ENCODE results near the gene ANKRD18B. TPM values are rescaled to one million over a fixed set of nuclear protein-coding genes. Genes with fewer than 3 reads are reported as not detected.
"Not testable (repeated sequence)": the region's sequence is repeated elsewhere in the genome, so short reads cannot be mapped to it uniquely, and the experiment has no call there.

The ANKRD18B gene
- total RNA-seq, 1 experiment from 2014 or later: 5.4 TPM

DNA sequence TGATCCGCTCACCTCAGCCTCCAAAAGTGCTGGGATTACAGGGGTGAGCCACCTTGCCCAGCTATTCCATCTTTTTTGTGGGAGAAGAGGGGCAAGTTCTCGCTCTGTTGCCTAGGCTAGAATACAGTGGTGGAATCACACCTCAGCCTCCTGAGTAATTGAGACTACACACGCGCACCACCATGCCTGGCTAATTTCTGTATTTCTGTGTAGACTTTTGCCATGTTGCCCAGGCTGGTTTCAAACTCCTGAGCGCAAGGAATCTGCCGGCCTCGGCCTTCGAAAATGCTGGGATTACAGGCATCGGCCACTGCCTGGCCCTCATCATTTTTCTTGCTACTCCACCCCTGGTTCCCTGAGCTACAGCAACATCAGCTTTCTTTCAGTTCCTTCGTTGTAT is 47.5 kb upstream of the ANKRD18B start:
- Histone ChIP-seq H3K4me1 (ENCODE audit: insufficient read depth, low read length) (peaks cover 11% of the 10 kb centered on the region), H4K20me1 (ENCODE audit: low read length) (no peaks in the 10 kb centered on the region), H3K4me3 (ENCODE audit: low read length) (no peak overlapping the region), H3K27ac (ENCODE audit: low read length) (no peak overlapping the region), H3K4me2 (ENCODE audit: low read length) (no peak overlapping the region), H3K36me3 (ENCODE audit: low read depth, low read length) (peaks cover 7% of the 10 kb centered on the region; the same call in 1 of the 2 replicates), H3K27me3 (ENCODE audit: low read length) (no peaks in the 10 kb centered on the region), H3F3A (ENCODE audit: low read length, unreplicated experiment) (no peaks in the 10 kb centered on the region), H3K9me2 (replicated peaks; ENCODE audit: low read length) (no peaks in the 10 kb centered on the region), H3K79me2 (ENCODE audit: low read length) (peaks cover 22% of the 10 kb centered on the region), H3K9me3 (ENCODE audit: low read length) (no peaks in the 10 kb centered on the region), H3K9ac (ENCODE audit: low read length) (no peak overlapping the region), H2AFZ (ENCODE audit: low read length) (no peak overlapping the region)
- DNase-seq (no peak), ATAC-seq (no peak)
- TF ChIP-seq, protein P1, sequence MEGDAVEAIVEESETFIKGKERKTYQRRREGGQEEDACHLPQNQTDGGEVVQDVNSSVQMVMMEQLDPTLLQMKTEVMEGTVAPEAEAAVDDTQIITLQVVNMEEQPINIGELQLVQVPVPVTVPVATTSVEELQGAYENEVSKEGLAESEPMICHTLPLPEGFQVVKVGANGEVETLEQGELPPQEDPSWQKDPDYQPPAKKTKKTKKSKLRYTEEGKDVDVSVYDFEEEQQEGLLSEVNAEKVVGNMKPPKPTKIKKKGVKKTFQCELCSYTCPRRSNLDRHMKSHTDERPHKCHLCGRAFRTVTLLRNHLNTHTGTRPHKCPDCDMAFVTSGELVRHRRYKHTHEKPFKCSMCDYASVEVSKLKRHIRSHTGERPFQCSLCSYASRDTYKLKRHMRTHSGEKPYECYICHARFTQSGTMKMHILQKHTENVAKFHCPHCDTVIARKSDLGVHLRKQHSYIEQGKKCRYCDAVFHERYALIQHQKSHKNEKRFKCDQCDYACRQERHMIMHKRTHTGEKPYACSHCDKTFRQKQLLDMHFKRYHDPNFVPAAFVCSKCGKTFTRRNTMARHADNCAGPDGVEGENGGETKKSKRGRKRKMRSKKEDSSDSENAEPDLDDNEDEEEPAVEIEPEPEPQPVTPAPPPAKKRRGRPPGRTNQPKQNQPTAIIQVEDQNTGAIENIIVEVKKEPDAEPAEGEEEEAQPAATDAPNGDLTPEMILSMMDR (conservative IDR thresholded peaks at IDR 0.05; ENCODE audit: low read depth, low read length): no peak
- TF ChIP-seq EZH2 (IDR thresholded peaks at IDR 0.05; ENCODE audit: low read length, unreplicated experiment) (no peak), EZH2phosphoT487 (IDR thresholded peaks at IDR 0.05; ENCODE audit: borderline replicate concordance, low read length) (no peak)
- no TSS peak for BruUV-seq (replicated peaks)
- CTCF ChIA-PET: no interaction called here
- POLR2A ChIA-PET (ENCODE audit: unreplicated experiment): no interaction called here
- intact Hi-C loops (cut with micrococcal nuclease): no loop called here

DNA sequence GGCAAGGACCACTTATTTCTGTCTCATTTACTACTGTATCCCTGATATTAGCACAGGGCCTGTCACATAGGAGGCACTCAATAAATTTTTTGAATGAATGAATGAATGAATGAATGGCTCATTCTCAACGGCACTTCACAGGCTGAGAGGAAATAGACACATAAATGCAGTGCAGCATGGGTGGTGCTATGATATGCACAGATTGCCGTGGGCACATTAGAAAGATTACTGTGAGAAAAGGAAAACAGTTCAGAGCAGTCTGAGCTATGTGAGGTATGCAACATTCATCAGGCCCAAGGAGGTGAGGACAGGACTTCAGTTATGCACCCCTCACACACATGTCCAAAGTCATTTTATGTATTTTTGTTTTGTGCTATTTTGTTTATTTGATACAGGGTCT is 43.9 kb upstream of the ANKRD18B start:
- Histone ChIP-seq H4K20me1 (ENCODE audit: low read length) (no peaks in the 10 kb centered on the region), H3K4me1 (ENCODE audit: insufficient read depth, low read length) (no peaks in the 10 kb centered on the region), H2AFZ (ENCODE audit: low read length) (no peak overlapping the region), H3K4me2 (ENCODE audit: low read length) (no peak overlapping the region), H3K36me3 (ENCODE audit: low read depth, low read length) (no peaks in the 10 kb centered on the region), H3F3A (ENCODE audit: low read length, unreplicated experiment) (no peaks in the 10 kb centered on the region), H3K9ac (ENCODE audit: low read length) (no peak overlapping the region), H3K4me3 (ENCODE audit: low read length) (no peak overlapping the region), H3K27me3 (ENCODE audit: low read length) (no peaks in the 10 kb centered on the region), H3K79me2 (ENCODE audit: low read length) (no peaks in the 10 kb centered on the region), H3K9me3 (ENCODE audit: low read length) (no peaks in the 10 kb centered on the region), H3K27ac (ENCODE audit: low read length) (no peak overlapping the region), H3K9me2 (replicated peaks; ENCODE audit: low read length) (no peaks in the 10 kb centered on the region)
- ATAC-seq (no peak), DNase-seq (no peak)
- TF ChIP-seq, protein P1 (conservative IDR thresholded peaks at IDR 0.05; ENCODE audit: low read depth, low read length): no peak
- TF ChIP-seq EZH2phosphoT487 (IDR thresholded peaks at IDR 0.05; ENCODE audit: borderline replicate concordance, low read length) (no peak), EZH2 (IDR thresholded peaks at IDR 0.05; ENCODE audit: low read length, unreplicated experiment) (no peak)
- intact Hi-C loops (cut with micrococcal nuclease): no loop called here
- ChIA-PET POLR2A (ENCODE audit: unreplicated experiment) (no interaction called here), CTCF (no interaction called here)
- BruUV-seq (replicated peaks): no TSS peak

DNA sequence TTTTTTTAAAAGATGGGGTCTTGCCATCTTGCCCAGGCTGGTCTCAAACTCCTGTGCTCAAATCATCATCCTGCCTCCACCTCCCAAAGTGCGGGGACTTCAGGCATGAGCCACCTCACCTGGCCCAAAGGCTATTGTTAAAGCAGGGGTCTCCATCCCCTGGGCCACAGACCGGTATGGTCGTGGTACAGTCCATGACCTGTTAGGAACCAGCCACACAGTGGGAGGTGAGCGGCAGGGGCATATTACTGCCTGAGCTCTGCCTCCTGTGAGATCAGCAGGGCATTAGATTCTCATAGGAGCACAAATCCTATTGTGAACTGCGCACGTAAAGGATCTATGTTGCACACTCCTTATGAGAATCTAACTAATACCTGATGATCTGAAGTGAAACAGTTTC is 43.1 kb upstream of the ANKRD18B start:
- no peaks in the 10 kb centered on the region for H3K36me3 ChIP-seq (ENCODE audit: low read depth, low read length)
- H4K20me1 ChIP-seq (ENCODE audit: low read length): no peaks in the 10 kb centered on the region
- DNase-seq: no peak
- intact Hi-C loops (cut with micrococcal nuclease): no loop called here
- no peaks in the 10 kb centered on the region for H3F3A ChIP-seq (ENCODE audit: low read length, unreplicated experiment)
- H3K27me3 ChIP-seq (ENCODE audit: low read length): no peaks in the 10 kb centered on the region
- no peaks in the 10 kb centered on the region for H3K79me2 ChIP-seq (ENCODE audit: low read length)
- H3K9me3 ChIP-seq (ENCODE audit: low read length): no peaks in the 10 kb centered on the region
- H3K9ac ChIP-seq (ENCODE audit: low read length): no peak overlapping the region
- POLR2A ChIA-PET (ENCODE audit: unreplicated experiment): no interaction called here
- H3K9me2 ChIP-seq (replicated peaks; ENCODE audit: low read length): no peaks in the 10 kb centered on the region
- TF ChIP-seq EZH2phosphoT487 (IDR thresholded peaks at IDR 0.05; ENCODE audit: borderline replicate concordance, low read length) (no peak), EZH2 (IDR thresholded peaks at IDR 0.05; ENCODE audit: low read length, unreplicated experiment) (no peak)
- TF ChIP-seq, protein P1 (conservative IDR thresholded peaks at IDR 0.05; ENCODE audit: low read depth, low read length): no peak
- ATAC-seq: no peak
- no peak overlapping the region for H3K4me3 ChIP-seq (ENCODE audit: low read length)
- H3K4me1 ChIP-seq (ENCODE audit: insufficient read depth, low read length): no peaks in the 10 kb centered on the region
- H3K27ac ChIP-seq (ENCODE audit: low read length): no peak overlapping the region
- CTCF ChIA-PET: no interaction called here
- no peak overlapping the region for H2AFZ ChIP-seq (ENCODE audit: low read length)
- BruUV-seq (replicated peaks): no TSS peak
- no peak overlapping the region for H3K4me2 ChIP-seq (ENCODE audit: low read length)

DNA sequence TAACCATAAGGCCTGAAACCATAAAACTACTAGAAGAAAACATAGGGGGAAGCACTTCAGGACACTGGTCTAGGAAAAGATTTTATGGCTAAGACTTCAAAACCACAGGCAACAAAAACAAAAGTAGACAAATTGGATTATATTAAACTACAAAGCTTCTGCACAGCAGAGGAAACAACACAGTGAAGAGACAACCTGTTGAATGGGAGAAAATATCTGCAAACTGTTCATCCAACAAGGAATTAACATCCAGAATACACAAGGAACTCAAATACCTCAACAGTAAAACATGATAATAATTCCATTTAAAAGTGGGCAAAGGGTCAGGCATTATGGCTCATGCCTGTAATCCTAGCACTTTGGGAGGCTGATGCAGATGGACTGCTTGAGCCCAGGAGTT is 38.7 kb upstream of the ANKRD18B start:
- intact Hi-C loops (cut with micrococcal nuclease); H3K9me3 ChIP-seq (ENCODE audit: low read length); DNase-seq; ATAC-seq; H3K36me3 ChIP-seq (ENCODE audit: low read depth, low read length); H3K9ac ChIP-seq (ENCODE audit: low read length); H4K20me1 ChIP-seq (ENCODE audit: low read length); H3K27ac ChIP-seq (ENCODE audit: low read length); H3K27me3 ChIP-seq (ENCODE audit: low read length); POLR2A ChIA-PET (ENCODE audit: unreplicated experiment); BruUV-seq (replicated peaks); H3K9me2 ChIP-seq (replicated peaks; ENCODE audit: low read length); H3K4me2 ChIP-seq (ENCODE audit: low read length); H2AFZ ChIP-seq (ENCODE audit: low read length); H3K4me1 ChIP-seq (ENCODE audit: insufficient read depth, low read length); CTCF ChIA-PET; H3K4me3 ChIP-seq (ENCODE audit: low read length); H3K79me2 ChIP-seq (ENCODE audit: low read length); H3F3A ChIP-seq (ENCODE audit: low read length, unreplicated experiment): not testable (repeated sequence)
